IMR-90 (cell line): ENCODE results near the gene NPR3. TPM values are rescaled to one million over a fixed set of nuclear protein-coding genes. Genes with fewer than 3 reads are reported as not detected.

Experiments
- polyA plus RNA-seq, 3 experiments: library from polyadenylated mRNA; depleted of rRNA; stranded (reverse); fragments of >200 nt; gene quantifications; 2 replicates each; pipeline ENCODE4 v1.2.3, GENCODE V29; 2012; ENCODE audit warnings: low replicate concordance in 1 of 3
- total RNA-seq: library from RNA; depleted of rRNA; stranded (reverse); fragments of >200 nt; gene quantifications from 2 replicates; pipeline ENCODE4 v1.2.3, GENCODE V29; 2012; rRNA removed

Gene NPR3
- total and polyA plus RNA-seq, 2 of the 4 experiments (the other 2 are of a cell fraction) = 24.6 to 88.2 TPM

Other genes starting within 250 kb of the NPR3 start
- gene SUB1, start 125.8 kb upstream of the NPR3 start, total RNA-seq = 19.5 and 90.5 TPM in 2 replicates
- 117 and 155 TPM in 2 replicates for gene SUB1, start 125.8 kb upstream of the NPR3 start, polyA plus RNA-seq (2012; rRNA removed)